Activated effector memory CD4-positive, alpha-beta T cell treated with Interleukin-2 at 50 U/mL for 16 hours (primary cell): ENCODE data around the gene JARID2.

Experiments used
- DNase-seq: peaks from one replicate; pipeline ENCODE4 v3.0.0-alpha.2; 2020

The JARID2 gene

DNA sequence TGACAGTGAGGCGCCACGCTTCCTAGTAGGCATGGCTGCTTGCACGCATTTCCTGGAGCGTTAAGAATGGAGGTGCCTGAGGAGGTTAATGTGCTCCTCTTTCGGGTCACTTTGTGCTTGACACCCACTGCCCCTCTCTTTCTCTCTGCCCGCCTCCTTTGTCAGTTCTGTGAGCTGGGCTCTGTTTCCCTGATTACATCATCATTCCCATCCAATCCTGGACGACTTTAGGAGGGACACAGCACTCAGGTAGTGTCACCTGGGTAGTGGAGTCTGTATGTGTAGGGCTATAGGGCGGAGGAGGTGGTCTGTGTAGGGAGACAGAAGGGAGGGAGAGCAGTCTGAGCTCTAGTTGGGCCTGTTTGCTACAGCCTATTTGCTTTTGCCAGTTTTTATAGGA is 136.8 kb downstream of the JARID2 start:
- no peak for DNase-seq

DNA sequence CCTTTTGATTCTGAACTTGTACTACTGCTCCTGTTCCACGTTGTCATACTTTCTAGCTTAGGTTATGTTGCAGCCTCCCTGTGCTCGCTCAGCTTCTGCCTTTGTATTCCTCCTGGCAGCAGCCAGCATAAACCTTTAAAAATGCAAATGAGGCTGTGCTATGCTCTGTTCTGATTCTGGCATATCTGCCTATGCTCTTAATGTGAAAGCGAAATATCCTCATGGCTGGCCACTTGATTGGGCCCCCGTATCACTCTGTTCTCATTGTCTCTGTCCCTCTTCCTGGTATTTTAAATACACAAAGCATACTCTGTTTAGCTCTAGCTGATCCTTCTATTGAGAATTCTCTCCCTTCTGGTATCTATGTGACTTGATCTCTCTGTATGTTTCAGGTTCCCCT is 139.0 kb downstream of the JARID2 start:
- DNase-seq, result no peak

DNA sequence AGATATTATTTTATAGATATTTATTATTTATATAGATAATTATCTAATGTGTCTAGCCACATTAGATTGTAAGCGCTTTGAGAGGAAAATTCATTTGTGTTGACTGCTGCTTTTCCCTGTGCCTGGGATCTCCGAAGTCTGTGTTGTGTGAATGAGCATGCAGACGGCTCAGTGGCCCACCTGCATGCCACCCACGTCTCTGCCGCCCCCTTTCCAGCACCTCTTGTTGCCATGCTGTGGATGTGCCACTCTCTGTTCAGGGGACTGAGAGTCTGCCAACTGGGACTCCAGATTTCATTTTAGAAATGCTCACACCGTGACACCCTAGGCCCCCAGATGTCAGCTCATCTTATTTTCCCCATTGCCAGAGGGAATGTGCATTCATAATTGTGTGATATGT is 139.7 kb downstream of the JARID2 start:
- DNase-seq, result no peak

DNA sequence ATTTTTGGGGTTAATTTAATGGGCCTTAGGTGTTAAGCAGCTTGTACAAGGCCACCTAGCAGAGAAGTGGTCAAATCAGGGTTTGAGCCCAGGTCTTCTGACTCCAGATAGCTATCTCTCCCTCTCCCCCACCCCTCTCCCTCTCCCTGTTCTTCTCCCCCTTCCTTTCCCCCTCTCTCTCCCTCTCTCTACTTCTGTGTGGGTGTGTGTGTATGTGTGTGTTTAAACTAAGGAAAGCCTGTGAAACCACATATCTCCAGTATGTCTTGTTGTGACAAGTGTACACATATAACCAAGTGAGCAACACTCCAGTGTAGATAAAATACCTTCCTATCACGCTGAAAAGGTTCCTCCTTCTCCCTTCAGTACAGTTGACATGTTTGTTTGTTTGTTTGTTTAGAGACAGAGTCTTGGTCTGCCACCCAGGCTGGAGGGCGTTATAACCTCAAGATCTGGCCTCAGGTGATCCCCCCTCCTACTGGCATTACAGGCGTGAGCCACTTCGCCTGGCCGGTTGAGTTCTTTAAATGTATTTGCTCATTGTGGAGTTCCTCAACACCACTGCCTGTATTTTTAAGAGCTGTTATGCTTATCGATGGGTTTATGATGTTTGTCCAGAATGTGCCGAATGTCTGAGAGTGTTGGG is 140.4 kb downstream of the JARID2 start:
- DNase-seq, result no peak

DNA sequence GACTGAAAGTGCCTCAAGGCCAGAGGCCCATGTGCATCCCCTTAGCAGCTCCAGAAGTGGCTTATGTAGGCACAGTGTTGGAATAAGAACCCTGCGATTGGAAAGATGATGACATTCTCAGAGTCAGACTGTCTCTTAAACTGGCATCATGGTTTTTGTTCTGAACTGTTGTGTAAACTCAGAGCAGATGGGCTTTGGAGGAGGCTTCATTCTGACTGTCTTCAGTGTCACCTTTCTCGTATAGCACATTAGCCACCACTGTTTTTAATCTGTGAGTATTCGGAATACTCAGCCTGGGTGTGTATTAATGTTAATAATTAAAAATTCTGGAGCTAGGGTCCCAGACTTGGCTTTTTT is 140.9 kb downstream of the JARID2 start:
- DNase-seq, result no peak

DNA sequence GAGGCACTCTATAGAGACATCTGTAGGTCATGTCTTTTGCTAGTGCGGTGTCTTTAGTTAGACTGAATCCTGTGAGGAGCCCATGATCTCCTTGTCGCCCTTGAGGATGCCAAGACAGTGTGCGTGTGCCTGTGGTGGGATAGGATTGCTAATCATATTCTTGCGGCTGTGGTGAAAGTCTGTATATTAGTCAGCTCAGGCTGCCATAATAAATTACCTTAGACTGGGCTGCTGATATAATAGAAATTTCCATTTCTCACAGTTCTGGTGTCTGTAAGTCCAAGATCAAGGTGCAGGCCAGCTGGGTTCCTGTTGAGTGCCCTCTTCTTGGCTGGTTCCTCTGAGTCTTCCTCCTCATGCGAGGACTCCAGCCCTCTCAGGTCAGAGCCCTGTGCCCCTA is 141.2 kb downstream of the JARID2 start:
- DNase-seq, result no peak

DNA sequence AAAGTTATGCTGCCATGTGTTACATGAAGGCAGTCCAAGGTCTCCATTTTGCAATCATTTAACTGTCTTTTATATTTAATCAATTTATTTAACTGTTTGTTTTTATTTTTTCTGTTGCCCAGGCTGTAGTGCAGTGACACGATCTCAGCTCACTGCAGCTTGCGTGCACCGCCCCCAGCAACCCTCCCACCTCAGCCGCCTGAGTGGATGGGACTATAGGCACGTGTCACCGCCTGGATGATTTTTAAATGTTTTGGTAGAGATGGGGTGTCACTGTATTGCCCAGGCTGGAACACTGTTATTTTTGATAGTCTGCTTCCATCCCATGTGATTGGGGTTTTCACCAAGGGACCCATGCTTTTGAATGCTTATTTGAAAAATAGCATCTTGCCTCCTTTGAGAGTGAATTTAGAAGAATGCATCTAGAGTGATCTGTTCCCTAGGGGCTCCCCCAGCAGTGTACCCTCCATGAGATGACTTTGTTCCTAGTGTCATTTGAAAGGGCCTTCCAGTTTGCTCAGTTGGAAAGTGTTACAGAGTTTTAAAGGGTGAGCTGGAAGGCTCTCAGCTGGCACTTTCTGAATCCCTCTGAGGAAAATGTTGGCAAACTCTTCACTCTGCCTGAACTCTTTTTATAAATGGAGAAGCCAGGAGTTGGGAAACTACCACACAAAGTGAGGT is 143.4 kb downstream of the JARID2 start:
- DNase-seq, result no peak

DNA sequence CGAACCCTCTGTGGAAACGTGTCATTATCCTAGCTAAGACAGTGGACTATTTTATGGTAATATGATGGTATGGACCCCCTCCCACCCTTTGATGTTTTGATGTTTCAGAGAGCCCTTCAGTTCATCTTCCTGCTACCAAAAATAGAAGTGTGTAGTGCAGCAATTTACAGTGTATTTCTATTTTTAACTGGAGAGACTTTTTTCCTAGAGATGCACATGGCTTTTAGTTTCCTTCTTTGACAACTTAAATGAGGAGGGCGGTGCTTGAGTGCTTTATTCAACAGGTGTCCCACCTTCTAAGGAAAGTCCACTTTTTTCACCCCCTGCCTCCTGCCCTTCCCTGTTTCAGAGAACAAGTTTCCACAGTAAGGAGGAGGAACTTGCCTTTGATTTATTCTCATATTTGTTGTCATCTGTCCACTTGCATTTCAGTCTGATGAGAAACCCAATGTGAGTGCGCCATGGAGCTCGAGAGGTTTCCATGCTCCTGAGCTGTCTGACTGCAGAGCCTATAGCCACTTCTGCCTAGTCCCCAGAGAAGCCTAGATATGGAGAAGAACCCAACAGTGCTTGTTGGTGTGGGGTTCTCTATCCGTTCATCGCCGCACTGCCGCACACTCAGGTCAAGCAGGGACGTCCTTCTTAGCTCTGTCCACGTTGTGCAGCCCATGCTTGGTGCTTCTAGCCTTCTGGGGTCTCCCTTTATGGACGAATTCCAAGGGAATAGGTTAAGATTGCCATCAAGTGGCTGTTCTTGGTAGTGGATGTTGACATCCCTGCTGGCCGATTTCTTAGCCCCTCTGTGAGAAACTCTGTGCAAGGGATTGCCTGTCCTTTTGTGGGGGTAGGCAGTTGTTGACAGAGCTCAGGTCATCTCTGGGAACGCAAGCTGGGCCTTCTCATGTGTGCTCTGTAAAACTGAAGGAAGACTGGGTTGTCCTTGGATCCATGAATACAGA is 144.2 kb downstream of the JARID2 start:
- no peak for DNase-seq

DNA sequence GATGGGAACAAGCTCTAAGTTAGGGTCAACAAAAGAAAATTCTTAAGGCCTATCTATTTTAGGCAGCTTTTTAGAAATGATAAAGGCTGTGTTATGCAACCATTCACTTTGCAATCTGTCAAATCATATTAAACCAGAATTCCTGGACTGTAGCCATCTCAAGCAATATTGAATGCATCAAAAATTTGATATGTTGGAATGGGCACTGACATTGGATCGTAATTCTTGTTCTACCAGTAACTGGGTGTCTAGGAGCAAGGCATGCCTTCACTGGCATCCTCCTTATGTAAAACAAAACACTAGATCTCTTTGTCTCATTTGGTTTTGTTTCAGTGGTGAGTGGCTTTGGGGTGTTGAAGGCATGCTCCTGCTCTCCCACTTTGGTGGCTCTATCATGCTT is 145.6 kb downstream of the JARID2 start:
- DNase-seq, result no peak

DNA sequence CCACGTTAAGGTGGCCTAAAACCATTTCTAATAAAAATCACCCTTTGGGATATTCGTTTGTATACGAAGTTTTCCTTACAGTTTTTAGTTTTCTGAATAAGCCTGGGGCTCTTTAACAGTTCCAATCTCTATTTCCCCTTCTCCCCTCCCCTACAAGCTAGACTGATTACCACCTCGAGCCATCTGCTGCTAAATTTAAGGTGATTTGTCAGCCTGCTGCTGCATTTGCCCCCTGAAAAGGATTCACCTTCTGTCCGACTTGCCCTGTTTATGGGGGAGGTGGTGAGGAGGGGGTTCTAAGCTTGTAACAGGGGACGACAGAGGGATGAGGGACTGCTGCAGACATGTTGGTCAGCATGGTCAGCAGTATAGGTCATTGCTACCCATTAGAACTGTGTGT is 146.3 kb downstream of the JARID2 start:
- no peak for DNase-seq

DNA sequence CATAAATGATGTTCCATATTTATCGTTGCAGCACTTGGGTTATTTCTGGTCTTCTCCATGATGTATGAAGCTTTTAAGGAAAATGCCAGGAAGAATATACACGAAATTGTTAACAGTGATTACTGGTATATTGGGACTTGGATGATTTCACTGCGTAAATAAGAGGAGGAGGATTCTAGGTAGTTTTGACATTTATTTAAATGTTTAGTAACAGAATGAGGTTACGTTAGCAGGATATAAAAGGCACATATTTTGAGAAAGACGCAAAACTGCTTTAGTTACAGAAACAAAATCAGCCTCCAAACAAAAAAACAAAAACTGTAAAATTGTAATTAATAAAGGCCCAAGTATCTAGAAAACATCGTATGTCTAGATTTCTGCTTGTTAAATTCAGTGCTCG is 147.7 kb downstream of the JARID2 start:
- no peak for DNase-seq

DNA sequence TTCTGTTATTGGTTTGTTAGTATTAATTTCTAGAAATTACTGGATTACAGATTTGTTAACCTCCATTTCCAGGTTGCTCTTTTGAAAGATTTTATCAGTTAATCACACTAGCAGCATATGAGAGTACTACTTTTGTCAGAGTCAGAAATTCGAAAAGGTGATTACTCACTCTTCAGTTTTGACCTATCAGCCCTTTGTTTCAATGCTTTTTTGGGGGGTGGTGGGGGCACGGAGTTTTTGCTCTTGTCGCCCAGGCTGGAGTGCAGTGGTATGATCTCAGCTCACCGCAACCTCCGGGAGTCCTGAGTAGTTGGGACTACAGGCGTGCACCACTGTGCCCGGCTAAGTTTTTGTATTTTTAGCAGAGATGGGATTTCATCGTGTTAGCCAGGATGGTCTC is 149.2 kb downstream of the JARID2 start:
- no peak for DNase-seq

DNA sequence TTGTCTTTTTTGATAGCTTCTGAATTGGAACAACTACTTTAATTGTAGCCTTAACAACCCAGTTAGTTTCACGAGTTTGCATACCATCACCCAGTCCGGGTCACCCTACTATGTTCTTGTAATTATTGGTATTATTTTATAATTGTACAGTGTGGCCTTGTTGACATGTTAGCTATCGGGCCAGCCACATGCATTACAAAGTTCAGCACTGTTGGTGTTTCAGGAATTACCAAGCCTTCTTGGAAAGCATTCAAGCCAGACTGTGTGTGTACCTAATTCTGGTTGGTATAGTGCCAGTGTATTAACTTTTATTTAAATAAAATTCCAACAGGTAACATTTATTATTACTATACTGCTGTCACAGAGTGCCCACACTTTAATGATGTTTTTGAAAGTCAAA is 150.9 kb downstream of the JARID2 start:
- no peak for DNase-seq

DNA sequence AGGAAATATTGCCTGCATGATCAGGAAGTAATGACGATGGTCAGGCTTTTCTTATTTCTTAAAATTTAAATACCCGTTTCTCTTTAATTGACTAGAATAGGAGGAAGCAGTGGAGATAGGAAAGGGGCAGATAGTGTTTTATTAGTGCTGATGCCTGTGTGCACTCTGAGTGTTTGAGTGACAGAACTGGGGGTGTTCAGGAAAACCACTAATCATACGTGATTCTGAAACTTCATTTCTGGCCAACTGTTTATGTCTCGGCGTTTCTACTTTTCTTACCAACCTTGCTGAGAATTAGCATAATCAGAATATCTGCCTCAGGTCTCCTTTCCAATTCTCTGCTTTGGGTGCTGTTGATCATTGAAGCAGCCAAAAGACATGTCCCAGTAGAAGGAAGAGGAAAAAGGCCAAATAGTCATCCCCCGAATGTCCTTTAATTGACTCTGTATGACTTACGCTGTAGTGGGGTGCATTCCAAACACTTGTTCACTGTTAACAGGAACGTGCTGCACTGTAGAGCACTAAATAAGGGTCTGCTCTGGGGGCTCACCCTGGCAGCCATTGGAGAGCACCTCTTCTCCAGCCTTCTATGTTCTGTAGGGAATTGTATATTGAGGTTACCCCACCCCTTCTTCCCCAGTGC is 152.9 kb downstream of the JARID2 start:
- no peak for DNase-seq

DNA sequence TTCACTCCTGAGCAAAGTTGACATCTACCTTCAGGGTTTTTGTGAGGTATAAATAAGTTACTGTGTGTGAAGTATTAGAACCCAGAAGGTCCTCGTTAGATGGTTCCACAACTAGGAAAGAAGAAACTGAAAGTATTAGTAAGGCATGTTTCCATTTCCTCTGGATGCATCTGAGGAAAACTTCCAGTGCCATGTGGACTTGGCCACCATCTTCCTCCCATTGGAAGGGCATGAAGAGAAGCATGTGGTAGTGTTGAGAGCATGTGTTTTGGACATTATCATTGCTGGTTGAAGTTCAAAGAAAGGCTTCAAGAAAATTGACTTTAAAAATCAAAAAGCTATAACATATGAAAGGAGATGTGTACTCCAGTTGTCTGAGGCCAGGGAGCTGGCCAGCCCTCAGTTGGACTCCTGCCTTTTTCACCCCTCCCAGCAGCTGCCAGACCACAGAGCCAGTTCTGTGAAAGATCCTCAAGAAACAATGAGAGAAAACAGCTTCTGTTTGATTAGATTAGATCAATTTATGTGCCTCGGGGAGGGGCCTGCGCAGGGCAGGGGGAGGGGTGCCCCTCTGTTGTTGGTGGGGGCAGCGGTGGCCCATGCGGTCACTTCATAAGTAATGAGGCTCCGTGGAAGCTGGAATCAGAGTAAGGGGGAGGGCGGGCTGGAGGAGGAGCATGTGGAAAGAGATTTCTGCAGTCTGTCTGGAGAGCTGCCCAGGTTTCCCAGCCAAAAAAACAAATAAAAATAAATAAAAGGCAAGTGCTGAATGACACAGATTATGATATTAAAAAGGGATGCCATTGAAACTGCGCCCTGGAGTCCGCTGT is 154.0 kb downstream of the JARID2 start:
- no peak for DNase-seq

DNA sequence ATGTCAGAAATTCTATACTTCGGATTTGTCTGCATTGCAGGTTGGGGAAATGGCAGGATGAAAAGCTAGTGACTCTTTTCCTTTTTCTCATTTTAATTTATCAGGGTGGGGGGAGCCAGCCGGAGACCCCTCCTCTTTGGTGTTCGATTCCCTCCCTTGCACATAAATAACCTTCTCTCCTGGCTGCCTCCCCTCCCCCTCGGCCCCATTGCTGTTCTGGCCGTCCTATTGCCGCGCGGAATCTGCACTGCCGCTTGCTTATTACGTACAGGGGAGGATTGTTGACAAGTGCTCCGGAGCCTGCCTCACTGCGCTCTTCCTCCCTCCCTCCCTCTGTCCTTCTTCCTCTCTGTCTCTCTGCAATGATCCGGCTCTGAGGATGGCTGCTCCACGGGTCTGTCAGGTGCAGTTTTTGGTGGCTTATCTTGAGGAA is 154.7 kb downstream of the JARID2 start:
- no peak for DNase-seq

DNA sequence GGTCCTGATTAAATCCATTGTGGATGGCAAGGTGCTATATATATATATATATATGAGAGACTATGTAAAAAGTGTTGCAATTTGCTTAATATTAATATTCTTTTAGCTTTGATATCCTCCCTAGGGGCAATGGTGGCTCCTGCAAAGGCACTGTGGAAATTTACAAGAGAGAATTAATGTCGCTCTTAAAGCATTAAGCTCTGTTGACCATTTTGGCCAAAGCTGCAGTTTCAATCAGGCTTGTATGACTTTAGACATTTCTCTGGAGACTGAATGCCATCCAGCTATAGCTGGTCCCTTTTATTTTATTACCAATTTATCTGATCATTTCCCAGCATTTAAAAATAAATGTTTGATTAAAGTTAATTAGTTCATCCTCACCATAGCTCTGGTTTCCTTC is 155.3 kb downstream of the JARID2 start:
- DNase-seq, result no peak

DNA sequence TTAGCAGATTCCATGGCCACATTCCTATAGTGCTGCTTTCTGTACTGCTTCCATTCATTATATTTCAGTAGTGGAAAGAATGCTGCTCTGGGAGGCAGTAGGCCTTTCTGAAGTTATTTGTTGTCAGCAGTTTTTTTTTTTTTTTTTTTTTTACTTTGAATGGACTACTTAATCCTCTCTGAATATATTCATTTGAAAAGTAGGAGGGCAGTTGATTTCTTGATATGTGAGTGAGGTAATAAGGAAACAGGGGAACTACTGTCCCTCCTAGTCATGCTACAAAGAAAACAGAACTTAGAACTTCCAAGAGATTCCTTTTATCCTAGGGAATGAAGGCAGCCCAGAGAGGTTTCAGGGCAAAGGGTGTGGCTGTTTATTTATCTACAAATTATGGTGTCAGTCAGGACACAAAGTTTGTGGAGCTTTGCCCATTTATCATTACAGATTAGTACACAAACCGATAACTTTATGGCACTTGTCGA is 155.9 kb downstream of the JARID2 start:
- no peak for DNase-seq

DNA sequence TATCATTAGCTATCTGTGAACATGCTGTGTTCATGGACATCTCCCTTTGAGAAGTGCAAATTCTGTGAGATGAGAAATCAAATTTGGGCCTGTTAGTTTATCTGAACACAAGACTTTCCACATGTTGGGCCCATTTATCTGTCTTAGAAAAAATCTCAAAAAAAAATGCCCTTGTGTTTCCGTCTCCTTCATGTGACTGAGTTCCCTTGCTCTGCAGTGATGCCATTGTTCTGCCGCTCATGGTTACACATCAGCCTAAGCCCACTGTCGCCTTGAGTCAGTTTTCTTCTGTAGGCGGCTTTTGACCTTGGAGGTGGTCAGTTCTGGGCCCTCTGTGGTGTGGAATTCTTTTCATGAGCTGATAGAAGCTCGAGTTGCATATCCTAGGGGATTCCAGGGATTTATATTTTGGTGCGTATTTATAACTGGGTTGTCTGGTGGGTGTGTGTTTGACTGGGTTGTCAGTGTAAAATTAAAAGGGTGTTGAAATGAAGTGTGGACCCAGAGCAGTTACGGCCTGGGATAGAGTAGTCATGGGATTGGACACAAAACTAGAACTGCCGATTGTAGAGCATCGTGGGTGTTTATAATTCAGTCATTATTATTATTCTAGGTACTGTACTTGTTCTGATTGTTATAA is 156.7 kb downstream of the JARID2 start:
- DNase-seq, result no peak

DNA sequence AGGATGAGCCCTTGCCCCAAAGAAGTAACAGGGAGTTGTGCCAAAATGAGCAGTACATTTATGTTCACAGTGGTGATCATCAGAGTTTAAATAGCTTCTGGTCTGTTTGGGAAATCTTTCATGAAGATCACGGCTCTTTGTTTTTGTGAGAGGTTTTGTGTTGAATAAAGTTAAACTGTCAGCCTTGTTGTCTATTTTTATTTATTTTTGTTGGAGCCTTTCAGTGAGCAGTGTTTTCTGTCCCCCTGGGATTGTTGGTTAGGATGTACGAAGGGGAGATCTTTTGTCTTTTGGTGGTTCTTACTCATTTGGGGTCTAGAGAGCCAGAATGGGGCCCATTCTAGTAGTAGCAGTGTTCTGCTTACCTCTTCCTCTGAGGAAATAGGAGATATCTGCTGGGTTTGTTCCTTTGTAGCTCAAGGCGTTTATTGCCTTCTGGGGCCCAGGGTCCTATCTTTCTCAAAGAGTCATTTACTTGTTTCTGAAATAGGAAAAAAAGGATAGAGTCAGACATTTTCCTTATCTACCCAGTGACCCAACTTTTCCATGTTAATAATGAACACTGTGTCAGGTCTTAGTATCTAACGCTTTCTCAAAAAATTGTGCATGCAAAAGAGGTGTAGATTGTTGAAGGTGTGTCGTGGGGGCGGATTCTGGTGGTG is 157.4 kb downstream of the JARID2 start:
- no peak for DNase-seq

DNA sequence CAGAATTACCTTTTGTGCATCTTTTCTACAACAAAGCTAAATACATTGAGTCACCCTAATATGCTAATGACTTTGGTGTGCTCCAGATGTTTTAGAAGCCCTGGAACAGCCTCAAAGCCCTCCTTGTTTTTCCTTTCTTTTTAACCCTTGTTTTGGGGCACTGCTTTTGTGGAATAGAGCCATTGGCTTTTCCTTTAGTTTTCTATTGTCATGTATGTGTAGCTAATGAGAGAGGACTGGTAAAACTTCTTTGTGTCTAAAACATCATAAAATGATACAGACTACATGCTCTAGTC is 158.8 kb downstream of the JARID2 start:
- no peak for DNase-seq
